Stimulated activated CD4-positive, alpha-beta T cell treated with anti-CD3 and anti-CD28 coated beads, Interleukin-15, amount 100 ng/mL, for 48 hours (primary cell): ENCODE results near the gene CAPG.

ENCODE experiments used
- DNase-seq, 2 donors: peaks; one replicate each; pipeline ENCODE4 v3.0.0-alpha.2; 2020; ENCODE audit warnings: low read depth in 2 of 2

Gene CAPG

DNA sequence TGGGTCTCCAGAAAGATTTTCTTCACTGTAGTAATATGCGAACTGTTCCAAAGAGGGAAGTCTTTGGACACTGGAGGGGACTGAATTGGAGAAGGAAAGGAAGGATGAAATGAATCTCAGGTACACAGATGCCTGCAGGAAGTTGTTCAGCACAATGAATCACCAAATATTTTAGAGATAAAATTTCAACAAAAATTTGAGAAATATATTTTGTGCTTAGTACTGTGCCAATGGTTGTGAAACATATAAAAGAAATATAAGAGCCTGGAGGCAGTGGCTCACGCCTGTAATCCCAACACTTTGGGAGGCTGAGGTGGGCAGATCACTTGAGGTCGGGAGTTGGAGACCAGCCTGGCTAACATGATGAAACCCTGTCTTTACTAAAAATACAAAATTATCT, 52.4 kb downstream of the CAPG start:
- no peak for DNase-seq

DNA sequence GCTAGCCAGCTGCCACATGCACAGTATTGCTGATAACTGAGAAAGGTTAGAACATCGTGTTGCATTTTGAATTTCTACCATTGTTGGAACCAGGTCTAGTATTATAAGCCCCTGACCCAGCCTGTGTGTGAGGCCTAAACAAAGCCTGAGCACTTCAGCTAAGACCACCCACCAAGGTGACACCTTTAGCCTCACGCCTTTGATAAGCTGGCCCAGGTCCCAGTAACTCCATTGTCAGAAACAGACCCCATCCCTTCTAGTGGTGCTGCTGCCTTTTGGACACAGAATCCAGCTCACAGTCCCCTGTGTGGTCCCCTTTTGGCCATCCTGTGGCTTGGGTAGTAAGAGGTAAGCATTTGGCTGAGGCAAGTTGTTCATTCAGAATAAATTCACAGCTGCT, 54.0 kb downstream of the CAPG start:
- no peak for DNase-seq

DNA sequence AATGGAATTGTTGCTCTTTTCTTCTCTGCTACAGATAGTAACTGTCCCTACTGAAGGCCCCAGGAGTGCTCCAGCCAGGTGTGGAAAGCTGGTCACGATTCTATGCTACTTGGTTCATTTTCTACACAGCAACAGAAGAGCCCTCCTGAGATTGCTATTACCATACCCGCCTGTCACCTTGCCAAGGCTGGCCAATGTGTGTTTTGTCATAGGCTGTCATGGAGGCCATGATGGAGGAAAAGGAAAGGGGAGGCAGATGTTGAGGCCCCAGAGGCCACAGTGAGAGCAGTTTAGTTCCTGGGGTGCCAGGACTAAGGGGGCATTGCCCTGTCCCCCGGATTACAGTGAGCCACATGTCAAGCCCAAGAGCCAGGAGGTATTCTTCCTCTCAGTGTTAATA, 54.6 kb downstream of the CAPG start:
- no peak for DNase-seq

DNA sequence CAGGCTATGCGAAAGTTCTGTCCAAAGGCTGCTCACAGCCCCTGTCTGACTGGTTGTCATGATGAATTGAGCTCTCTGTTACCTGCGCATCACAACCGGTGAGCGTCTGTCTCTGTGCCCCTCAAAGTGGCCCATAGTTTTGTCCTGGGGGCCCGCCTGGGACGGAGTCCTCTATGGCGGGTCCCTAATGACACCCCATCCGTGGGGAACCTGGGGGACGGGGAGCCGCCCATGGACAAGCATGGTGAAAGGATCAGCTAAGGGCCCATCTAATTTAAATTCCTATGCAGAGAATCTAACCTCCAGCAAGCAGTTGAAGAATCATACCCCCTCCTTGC, 55.1 kb downstream of the CAPG start:
- DNase-seq = no peak

DNA sequence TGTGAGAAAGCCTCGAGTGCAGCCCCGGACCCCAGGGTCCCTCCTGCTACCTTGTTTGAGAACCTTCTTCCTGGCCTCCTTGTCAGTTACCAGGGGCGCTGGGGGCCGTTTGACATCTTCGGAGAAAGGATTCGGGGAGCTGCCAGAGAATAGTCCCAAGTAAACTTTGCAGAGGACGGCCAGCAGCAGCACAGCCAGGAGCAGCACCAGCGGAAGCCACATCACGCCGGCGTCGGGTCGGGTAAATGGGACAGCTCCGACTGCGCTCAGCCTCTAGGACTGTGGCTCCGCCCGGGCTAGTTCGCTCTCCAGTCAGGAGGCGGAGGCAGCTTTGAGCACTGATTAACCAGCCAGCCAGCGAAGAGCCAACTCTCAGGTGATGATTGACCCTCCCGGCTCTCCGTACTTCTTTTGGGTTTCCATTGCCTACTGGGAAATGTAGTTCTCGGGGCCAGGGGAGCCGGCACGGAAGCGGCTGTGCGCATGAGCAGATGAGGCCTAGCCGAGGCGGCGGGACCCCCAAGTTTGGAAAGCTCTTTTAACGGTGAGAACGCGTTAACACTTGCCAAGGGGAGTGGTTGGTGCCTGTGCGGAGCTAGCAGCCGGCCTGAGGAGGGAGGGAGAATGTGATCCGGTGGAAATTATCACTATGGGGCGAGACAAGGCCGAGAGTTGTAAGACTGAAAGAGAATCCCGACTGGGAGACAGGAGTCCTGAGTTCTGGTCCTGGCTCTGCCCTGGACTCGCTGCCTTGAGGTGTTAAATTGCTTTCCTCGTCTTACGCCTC, 55.7 kb downstream of the CAPG start, which contains the start of the genes ELMOD3 and RETSAT:
TSS of gene ELMOD3 (plus strand) at position 484 of the 787 bp plus-strand sequence. CDS start 2,430 bp downstream, outside the sequence.
TSS of gene RETSAT (minus strand) at position 243 of the 787 bp plus-strand sequence. CDS start at position 222, 21 bp downstream.
- peak; percentile 95 to 96 for DNase-seq

DNA sequence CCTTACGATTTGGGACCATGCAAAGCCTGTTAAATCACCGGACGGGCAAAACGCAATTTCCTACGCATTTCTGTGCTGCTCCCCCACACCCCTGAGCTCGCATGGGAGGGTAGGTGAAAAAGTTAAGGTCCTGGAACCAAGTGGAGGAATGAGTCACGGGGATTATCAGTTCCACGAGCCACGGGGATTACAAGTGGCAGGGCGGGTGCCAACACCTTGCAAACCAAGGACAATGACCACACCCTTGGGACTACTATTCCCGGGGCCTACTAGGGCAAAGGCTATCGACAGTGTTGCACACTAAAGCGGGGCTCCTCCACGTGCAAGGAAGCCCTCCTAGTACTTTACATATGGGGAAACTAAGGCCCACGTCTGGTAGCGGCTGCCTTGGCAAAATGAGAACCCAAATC, 56.3 kb downstream of the CAPG start:
- DNase-seq = peak in 1 of 2 donors; percentile 6

DNA sequence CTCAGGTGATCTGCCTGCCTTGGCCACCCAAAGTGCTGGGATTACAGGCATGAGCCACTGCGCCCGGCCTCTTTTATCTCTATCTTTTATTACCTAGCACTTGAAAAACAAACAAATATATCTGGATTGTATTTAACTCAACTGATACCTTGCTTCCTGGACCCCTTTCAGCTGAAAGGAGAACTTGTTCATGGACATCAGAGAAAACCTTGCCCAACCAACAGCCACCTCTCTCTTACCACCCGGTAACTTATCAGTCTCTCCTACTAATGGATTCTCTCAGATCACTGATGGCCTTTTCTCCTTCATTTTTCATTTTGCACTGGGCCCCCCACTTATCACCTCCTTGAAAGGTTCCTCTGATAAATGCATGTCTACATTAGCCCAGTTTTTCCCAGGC, 62.6 kb downstream of the CAPG start:
- no peak for DNase-seq
